ENCODE measurements around the gene NCKAP5.

DNA sequence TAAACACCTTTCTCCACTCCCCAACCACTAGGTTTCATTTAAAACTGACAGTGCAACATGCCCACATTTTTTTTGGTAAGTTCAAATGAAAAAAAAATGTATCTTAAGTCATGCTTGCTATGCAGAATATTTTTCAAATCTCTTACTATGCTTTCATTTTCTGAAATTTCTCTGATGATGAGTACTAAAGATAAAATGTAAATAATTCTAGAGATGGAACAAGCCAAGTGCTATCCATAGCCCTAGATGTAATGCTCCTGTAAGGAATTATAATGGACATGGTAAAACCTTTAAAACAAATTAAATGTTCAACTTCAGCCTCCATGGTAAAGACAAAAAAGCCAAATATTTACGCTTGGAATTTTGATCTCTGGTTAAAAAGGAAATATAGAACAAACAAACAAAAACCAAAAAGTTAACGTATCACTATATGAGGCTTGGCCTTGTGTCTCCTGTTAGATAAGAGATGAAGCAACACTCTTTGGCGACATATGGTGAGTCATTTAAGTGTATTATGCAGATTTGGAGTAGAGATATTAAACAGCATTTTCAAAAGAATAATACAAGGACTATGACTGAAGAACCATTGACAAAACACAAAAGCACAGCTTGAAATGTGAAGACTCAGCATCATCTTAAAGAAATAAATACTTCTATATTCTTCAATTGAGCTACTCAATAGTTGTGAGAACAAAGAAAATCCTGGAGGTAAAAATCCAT, 506.2 kb downstream of the NCKAP5 start:
- TF ChIP-seq, protein P1, sequence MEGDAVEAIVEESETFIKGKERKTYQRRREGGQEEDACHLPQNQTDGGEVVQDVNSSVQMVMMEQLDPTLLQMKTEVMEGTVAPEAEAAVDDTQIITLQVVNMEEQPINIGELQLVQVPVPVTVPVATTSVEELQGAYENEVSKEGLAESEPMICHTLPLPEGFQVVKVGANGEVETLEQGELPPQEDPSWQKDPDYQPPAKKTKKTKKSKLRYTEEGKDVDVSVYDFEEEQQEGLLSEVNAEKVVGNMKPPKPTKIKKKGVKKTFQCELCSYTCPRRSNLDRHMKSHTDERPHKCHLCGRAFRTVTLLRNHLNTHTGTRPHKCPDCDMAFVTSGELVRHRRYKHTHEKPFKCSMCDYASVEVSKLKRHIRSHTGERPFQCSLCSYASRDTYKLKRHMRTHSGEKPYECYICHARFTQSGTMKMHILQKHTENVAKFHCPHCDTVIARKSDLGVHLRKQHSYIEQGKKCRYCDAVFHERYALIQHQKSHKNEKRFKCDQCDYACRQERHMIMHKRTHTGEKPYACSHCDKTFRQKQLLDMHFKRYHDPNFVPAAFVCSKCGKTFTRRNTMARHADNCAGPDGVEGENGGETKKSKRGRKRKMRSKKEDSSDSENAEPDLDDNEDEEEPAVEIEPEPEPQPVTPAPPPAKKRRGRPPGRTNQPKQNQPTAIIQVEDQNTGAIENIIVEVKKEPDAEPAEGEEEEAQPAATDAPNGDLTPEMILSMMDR (IDR thresholded peaks at IDR 0.05) = no peak
- no peak for TF ChIP-seq POLR2A (IDR thresholded peaks at IDR 0.05)
